Measurements from ENCODE around the gene CASK. TPM values are rescaled to one million over a fixed set of nuclear protein-coding genes. Genes with fewer than 3 reads are reported as not detected.

CASK gene
- total and polyA plus RNA-seq, 7 donors: 9.5 to 37.1 (median 18.4) TPM

DNA sequence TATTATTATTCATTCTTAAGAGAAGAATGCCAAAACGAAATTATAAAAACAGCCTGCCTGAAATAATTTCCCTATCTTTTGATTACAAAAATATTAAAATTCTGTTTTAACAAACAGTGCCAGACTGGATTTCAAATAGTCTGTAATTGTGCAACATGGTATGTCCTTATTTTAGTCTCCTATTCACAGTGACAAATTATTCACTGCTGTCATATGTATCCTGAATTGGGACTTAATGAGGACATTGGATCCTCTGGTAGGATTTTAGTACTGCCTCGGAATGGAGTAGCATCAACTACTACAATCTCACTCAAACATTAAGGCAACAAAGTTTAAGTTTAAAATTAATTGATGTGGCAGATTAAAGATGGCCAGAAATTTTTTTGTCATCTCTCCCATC is 97.6 kb downstream of the CASK start:
- 73 to 76% methylated on average over 2 of the region's 2 CpGs for WGBS, 2 donors
- no peak overlapping the region for H3K4me3 ChIP-seq
- H3K9me3 ChIP-seq: no peaks in the 10 kb centered on the region
- no peak for DNase-seq
- H3K27ac ChIP-seq: no peak overlapping the region
- intact Hi-C loops (cut with DNase I): no loop called here
- no peaks in the 10 kb centered on the region for H3K36me3 ChIP-seq
- H3K4me1 ChIP-seq: peaks cover 0 to 11% (median 0%) of the 10 kb centered on the region in 4 donors
- TF ChIP-seq POLR2A (IDR thresholded peaks at IDR 0.05) (no peak), POLR2AphosphoS5 (IDR thresholded peaks at IDR 0.05) (no peak), EP300 (IDR thresholded peaks at IDR 0.05) (no peak)
- TF ChIP-seq, protein P1, sequence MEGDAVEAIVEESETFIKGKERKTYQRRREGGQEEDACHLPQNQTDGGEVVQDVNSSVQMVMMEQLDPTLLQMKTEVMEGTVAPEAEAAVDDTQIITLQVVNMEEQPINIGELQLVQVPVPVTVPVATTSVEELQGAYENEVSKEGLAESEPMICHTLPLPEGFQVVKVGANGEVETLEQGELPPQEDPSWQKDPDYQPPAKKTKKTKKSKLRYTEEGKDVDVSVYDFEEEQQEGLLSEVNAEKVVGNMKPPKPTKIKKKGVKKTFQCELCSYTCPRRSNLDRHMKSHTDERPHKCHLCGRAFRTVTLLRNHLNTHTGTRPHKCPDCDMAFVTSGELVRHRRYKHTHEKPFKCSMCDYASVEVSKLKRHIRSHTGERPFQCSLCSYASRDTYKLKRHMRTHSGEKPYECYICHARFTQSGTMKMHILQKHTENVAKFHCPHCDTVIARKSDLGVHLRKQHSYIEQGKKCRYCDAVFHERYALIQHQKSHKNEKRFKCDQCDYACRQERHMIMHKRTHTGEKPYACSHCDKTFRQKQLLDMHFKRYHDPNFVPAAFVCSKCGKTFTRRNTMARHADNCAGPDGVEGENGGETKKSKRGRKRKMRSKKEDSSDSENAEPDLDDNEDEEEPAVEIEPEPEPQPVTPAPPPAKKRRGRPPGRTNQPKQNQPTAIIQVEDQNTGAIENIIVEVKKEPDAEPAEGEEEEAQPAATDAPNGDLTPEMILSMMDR (IDR thresholded peaks at IDR 0.05): no peak
- H3K27me3 ChIP-seq: no peaks in the 10 kb centered on the region

DNA sequence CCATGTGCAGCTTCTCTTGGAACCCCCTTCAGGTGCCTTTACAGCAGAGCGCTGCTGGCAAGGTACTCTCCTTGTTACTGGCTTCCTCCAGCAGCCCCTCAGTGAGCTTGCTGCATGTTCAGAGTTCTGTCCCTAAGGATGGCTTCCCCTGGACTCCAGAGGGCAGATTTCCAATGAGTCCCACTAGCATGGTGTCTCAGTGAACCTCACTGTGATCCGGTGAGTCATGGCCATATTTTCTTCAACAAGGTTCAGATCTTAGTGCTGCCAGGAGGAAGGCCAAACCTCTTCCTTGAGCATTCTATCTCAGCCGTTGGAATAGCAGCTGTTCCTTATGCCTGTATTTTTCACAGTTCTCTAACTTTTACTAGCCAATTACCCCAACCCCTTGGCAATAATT is 98.8 kb downstream of the CASK start:
- peaks cover 0 to 11% (median 0%) of the 10 kb centered on the region in 4 donors for H3K4me1 ChIP-seq
- intact Hi-C loops (cut with DNase I): no loop called here
- H3K27ac ChIP-seq: no peak overlapping the region
- DNase-seq: no peak
- no peak overlapping the region for H3K4me3 ChIP-seq
- TF ChIP-seq POLR2A (IDR thresholded peaks at IDR 0.05) (no peak), EP300 (IDR thresholded peaks at IDR 0.05) (no peak), POLR2AphosphoS5 (IDR thresholded peaks at IDR 0.05) (no peak)
- TF ChIP-seq, protein P1 (IDR thresholded peaks at IDR 0.05): no peak
- no peaks in the 10 kb centered on the region for H3K9me3 ChIP-seq
- 34 to 67% methylated on average over 3 of the region's 3 CpGs for WGBS, 2 donors
- no peaks in the 10 kb centered on the region for H3K27me3 ChIP-seq
- no peaks in the 10 kb centered on the region for H3K36me3 ChIP-seq

DNA sequence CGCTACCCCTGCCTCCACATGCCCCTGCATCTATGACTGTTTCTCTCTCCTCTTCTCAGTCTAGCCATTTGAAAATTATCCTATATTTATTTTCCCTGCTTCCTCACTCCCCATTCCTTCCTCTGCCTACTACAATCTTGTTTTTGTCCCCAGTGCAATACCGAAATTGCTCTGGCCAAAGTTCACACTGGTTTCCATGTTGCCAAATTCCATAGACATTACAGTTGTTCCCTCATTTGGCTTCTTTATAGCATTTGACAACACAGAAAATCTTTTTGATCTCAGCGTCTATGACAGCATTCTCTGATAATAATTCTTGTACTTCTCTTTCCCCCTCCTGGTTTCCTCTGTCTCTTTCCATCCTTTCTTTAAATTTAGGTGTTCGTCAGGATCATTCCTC is 100.0 kb downstream of the CASK start:
- intact Hi-C loops (cut with DNase I): no loop called here
- 11 to 63% methylated on average over 3 to 4 of the region's 4 CpGs for WGBS, 2 donors
- TF ChIP-seq POLR2AphosphoS5 (IDR thresholded peaks at IDR 0.05) (no peak), EP300 (IDR thresholded peaks at IDR 0.05) (no peak)

DNA sequence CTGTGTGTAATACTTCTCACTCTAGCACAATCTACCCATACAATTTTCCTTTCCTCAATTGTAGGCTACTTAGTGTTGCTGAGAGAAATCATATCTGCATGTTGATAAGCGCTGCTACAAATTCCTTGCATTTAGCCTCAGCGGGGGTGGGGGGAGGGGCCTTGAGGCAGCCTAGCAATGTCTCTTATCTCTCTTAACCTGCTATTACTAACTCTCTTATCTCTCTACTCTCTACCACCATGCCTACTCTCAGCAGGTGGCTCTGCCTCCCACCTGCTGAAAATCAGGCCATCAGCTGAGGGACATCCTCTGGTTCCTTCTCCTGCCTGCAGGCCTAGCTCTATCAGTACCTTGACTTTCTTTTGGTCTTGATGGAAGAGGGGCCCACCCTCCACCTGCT is 100.5 kb downstream of the CASK start:
- Histone ChIP-seq H3K4me3 (no peak overlapping the region), H3K27me3 (no peaks in the 10 kb centered on the region), H3K27ac (no peak overlapping the region), H3K9me3 (no peaks in the 10 kb centered on the region), H3K36me3 (no peaks in the 10 kb centered on the region), H3K4me1 (peaks cover 0 to 2% (median 0%) of the 10 kb centered on the region in 4 donors)
- no peak for DNase-seq
- no peak for TF ChIP-seq EP300 (IDR thresholded peaks at IDR 0.05)
- intact Hi-C loops (cut with DNase I): no loop called here
- 20 to 68% methylated on average over 2 of the region's 2 CpGs for WGBS, 2 donors

More for the DNA sequence above, 100.0 kb downstream of the CASK start:
- no peak overlapping the region for H3K4me3 ChIP-seq
- peaks cover 0 to 7% (median 0%) of the 10 kb centered on the region in 4 donors for H3K4me1 ChIP-seq
- H3K36me3 ChIP-seq: no peaks in the 10 kb centered on the region
- no peak for DNase-seq
- no peaks in the 10 kb centered on the region for H3K9me3 ChIP-seq
- no peak overlapping the region for H3K27ac ChIP-seq
- no peaks in the 10 kb centered on the region for H3K27me3 ChIP-seq

DNA sequence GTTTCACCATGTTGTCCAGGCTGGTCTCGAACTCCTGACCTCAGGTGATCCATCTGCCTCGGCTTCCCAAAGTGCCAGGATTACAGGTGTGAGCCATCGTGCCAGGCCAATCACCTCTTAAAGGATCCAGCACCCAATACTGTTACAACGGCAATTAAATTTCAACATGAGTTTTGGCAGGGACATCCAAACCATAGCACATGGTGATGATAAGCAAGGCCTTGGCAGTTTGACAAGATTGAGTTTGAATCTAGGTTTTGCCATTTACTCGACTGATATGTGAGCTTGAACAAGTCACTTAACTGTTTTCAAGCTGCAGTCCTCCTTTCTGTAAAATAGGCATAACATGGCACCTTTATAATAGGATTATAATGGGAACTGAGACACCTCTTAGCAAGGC is 115.3 kb downstream of the CASK start:
- Histone ChIP-seq H3K36me3 (no peaks in the 10 kb centered on the region), H3K27me3 (no peaks in the 10 kb centered on the region), H3K27ac (no peak overlapping the region), H3K4me1 (no peaks in the 10 kb centered on the region), H3K4me3 (no peak overlapping the region), H3K9me3 (no peaks in the 10 kb centered on the region)
- WGBS, 2 donors: 49 to 91% methylated on average over 5 of the region's 5 CpGs
- TF ChIP-seq POLR2AphosphoS5 (IDR thresholded peaks at IDR 0.05) (no peak), EP300 (IDR thresholded peaks at IDR 0.05) (no peak), POLR2A (IDR thresholded peaks at IDR 0.05) (no peak)
- TF ChIP-seq, protein P1 (IDR thresholded peaks at IDR 0.05): no peak
- no peak for DNase-seq
- intact Hi-C loops (cut with DNase I): no loop called here

DNA sequence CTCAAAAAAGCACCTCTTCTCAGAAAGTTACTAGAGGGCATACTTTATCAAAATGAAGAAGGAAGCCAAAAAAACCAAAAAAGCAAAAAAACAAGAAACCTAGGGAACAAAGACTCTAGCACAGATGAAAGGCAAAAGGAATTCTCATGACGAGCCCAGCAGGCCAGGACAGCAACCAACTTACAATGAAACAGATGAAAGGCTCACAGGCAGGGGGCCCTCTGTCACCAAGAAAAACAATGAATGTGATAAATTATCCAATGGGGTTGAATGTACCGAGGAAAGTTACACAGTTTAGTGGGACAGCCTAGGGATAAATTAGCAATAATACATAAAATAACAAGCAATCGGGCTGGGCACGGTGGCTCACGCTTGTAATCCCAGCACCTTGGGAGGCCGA is 120.4 kb downstream of the CASK start:
- Histone ChIP-seq H3K9me3 (no peaks in the 10 kb centered on the region), H3K27me3 (no peaks in the 10 kb centered on the region), H3K4me3 (no peak overlapping the region), H3K36me3 (no peaks in the 10 kb centered on the region), H3K4me1 (no peaks in the 10 kb centered on the region), H3K27ac (no peak overlapping the region)
- DNase-seq: no peak
- TF ChIP-seq EP300 (IDR thresholded peaks at IDR 0.05) (no peak), POLR2A (IDR thresholded peaks at IDR 0.05) (no peak), POLR2AphosphoS5 (IDR thresholded peaks at IDR 0.05) (no peak)
- TF ChIP-seq, protein P1 (IDR thresholded peaks at IDR 0.05): no peak
- 79 to 81% methylated on average over 6 of the region's 6 CpGs for WGBS, 2 donors
- intact Hi-C loops (cut with DNase I): no loop called here

Data from sigmoid colon (tissue), 7 donors.